Measurements from ENCODE around the gene CDC5L.

Gene CDC5L

GRCh38 chr6:44390158-44390683 lies 2.7 kb downstream of the CDC5L start:
- H3K27ac ChIP-seq (ENCODE audit: insufficient read depth, low read depth, low read length, poor library complexity, severe bottlenecking) = no peak overlapping the region
- peaks cover 11% of the 10 kb centered on the region for H3K4me1 ChIP-seq (ENCODE audit: control insufficient read depth, insufficient read depth, low read length)
- H3K4me3 ChIP-seq (ENCODE audit: insufficient read depth, low read depth, low read length) = no peak overlapping the region
- WGBS, 2 experiments = 94 to 100% methylated on average over 1 of the region's 1 CpG
- H3K27me3 ChIP-seq (ENCODE audit: control insufficient read depth, insufficient read depth, low read length, poor library complexity, severe bottlenecking) = no peaks in the 10 kb centered on the region
- H3K9me3 ChIP-seq (ENCODE audit: control insufficient read depth, low read length) = no peaks in the 10 kb centered on the region
- peaks cover 27% of the 10 kb centered on the region for H3K36me3 ChIP-seq (ENCODE audit: control insufficient read depth, insufficient read depth, low read length)

DNA sequence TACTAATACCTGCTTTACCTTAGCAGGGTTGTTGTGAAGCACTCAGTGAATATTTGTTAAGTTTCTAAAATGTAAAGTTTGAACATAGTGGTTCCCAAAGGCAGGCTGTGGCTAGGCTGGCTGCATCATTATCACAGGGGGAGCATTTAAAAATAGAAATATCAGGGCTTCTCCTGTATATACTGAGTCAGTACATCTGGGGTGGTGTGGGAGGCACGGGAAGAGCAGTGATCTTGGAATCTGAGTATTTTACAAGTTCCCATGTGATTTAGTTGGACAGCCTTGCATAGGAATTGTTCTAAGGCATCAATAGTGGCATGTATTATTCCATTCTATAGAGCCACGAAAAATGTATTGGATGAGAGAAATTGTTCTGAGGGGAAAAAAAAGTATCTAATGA lies 8.0 kb downstream of the CDC5L start:
- Histone ChIP-seq H3K4me1 (ENCODE audit: control insufficient read depth, insufficient read depth, low read length) (no peaks in the 10 kb centered on the region), H3K36me3 (ENCODE audit: control insufficient read depth, insufficient read depth, low read length) (peaks cover 60% of the 10 kb centered on the region), H3K27ac (ENCODE audit: insufficient read depth, low read depth, low read length, poor library complexity, severe bottlenecking) (no peak overlapping the region), H3K4me3 (ENCODE audit: insufficient read depth, low read depth, low read length) (no peak overlapping the region), H3K9me3 (ENCODE audit: control insufficient read depth, low read length) (no peaks in the 10 kb centered on the region), H3K27me3 (ENCODE audit: control insufficient read depth, insufficient read depth, low read length, poor library complexity, severe bottlenecking) (no peaks in the 10 kb centered on the region)
- 86 to 100% methylated on average over 2 of the region's 2 CpGs for WGBS, 2 experiments

DNA sequence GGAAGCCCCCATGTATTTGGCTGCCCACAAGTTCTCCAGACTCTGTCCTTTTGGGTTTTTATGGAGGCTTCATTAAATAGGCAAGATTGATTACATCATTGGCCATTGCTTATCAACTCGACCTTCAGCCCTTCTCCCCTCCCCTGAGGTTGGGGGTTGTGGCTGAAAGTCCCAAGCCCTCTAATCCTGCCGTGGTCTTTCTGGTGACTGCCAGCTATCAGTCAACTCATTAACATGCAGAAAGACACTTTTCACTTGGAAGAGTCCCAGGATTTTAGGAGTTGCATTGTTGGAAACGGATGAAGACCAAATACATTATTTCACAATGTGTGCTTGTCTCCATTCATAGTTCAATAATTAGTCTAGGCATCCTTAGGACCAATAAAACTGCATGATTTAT lies 9.5 kb downstream of the CDC5L start:
- H3K36me3 ChIP-seq (ENCODE audit: control insufficient read depth, insufficient read depth, low read length) = peaks cover 63% of the 10 kb centered on the region
- 93 to 95% methylated on average over 3 of the region's 3 CpGs for WGBS, 2 experiments
- H3K27ac ChIP-seq (ENCODE audit: insufficient read depth, low read depth, low read length, poor library complexity, severe bottlenecking) = no peak overlapping the region

DNA sequence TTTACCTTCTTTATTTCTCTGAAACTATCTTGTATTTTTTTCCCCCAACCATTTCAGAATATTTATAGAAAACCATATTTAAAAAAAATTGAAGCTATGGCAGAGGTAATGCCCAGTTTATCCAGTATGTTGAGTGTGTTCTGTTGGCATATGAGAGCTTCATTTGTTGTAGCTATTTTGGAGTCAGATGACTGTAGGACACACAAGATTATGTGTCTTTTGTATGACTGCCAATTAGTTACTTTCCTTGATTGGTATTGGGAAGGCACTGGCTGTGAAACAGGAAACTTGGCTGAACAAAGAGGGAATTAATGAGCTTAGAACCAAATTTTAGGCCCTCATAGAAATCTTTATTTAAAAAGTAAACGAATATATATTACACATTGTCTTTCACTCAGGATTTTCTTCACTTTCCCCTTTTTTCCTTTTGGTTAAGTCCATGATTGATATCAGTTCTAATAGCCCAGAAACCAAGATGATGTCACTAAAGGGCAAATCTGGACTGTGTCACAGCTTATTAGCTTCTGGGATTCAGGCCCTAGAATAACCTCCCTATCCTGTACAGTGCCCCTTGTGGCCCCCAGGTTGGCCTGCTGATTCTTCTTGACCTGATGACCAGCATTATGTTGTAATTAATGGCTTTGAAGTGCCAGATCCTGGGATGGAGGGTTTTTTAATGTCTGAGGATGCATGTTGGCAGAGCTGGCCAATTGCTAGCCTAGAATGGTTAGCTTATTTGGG lies 10.1 kb downstream of the CDC5L start:
- 90 to 100% methylated on average over 1 of the region's 1 CpG for WGBS, 2 experiments
- Histone ChIP-seq H3K4me3 (ENCODE audit: insufficient read depth, low read depth, low read length) (no peak overlapping the region), H3K9me3 (ENCODE audit: control insufficient read depth, low read length) (no peaks in the 10 kb centered on the region), H3K4me1 (ENCODE audit: control insufficient read depth, insufficient read depth, low read length) (no peaks in the 10 kb centered on the region), H3K36me3 (ENCODE audit: control insufficient read depth, insufficient read depth, low read length) (peaks cover 68% of the 10 kb centered on the region), H3K27me3 (ENCODE audit: control insufficient read depth, insufficient read depth, low read length, poor library complexity, severe bottlenecking) (no peaks in the 10 kb centered on the region), H3K27ac (ENCODE audit: insufficient read depth, low read depth, low read length, poor library complexity, severe bottlenecking) (no peak overlapping the region)

More for the DNA sequence above, 9.5 kb downstream of the CDC5L start:
- Histone ChIP-seq H3K4me3 (ENCODE audit: insufficient read depth, low read depth, low read length) (no peak overlapping the region), H3K27me3 (ENCODE audit: control insufficient read depth, insufficient read depth, low read length, poor library complexity, severe bottlenecking) (no peaks in the 10 kb centered on the region), H3K4me1 (ENCODE audit: control insufficient read depth, insufficient read depth, low read length) (no peaks in the 10 kb centered on the region), H3K9me3 (ENCODE audit: control insufficient read depth, low read length) (no peaks in the 10 kb centered on the region)

DNA sequence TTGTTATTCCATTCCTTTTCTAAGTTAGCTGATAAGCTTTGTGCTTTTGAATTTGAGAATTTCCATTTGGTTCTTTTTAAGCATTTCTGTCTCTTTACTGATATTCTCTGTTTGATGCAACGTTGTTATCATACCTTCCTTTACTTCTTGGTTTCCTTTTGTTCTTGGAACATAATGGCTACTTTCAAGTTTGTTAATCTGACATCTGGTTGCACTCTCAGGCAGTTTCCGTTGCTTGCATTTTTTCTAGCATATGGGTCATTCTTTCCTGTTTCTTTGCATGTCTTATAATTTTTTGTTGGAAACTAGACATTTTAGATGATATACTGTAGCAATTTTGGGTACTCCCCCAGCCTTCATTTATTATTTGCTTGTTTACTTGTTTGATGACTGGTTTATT lies 12.5 kb downstream of the CDC5L start:
- WGBS, 2 experiments = 90 to 95% methylated on average over 2 of the region's 2 CpGs
- Histone ChIP-seq H3K9me3 (ENCODE audit: control insufficient read depth, low read length) (no peaks in the 10 kb centered on the region), H3K27ac (ENCODE audit: insufficient read depth, low read depth, low read length, poor library complexity, severe bottlenecking) (no peak overlapping the region), H3K4me3 (ENCODE audit: insufficient read depth, low read depth, low read length) (no peak overlapping the region), H3K4me1 (ENCODE audit: control insufficient read depth, insufficient read depth, low read length) (no peaks in the 10 kb centered on the region), H3K27me3 (ENCODE audit: control insufficient read depth, insufficient read depth, low read length, poor library complexity, severe bottlenecking) (no peaks in the 10 kb centered on the region), H3K36me3 (ENCODE audit: control insufficient read depth, insufficient read depth, low read length) (peaks cover 65% of the 10 kb centered on the region)

- no peaks in the 10 kb centered on the region for H3K27me3 ChIP-seq (ENCODE audit: control insufficient read depth, insufficient read depth, low read length, poor library complexity, severe bottlenecking)
- 92 to 97% methylated on average over 2 of the region's 2 CpGs for WGBS, 2 experiments
- H3K27ac ChIP-seq (ENCODE audit: insufficient read depth, low read depth, low read length, poor library complexity, severe bottlenecking) = no peak overlapping the region
- H3K4me1 ChIP-seq (ENCODE audit: control insufficient read depth, insufficient read depth, low read length) = no peaks in the 10 kb centered on the region
- H3K4me3 ChIP-seq (ENCODE audit: insufficient read depth, low read depth, low read length) = no peak overlapping the region
- H3K9me3 ChIP-seq (ENCODE audit: control insufficient read depth, low read length) = no peaks in the 10 kb centered on the region
- peaks cover 59% of the 10 kb centered on the region for H3K36me3 ChIP-seq (ENCODE audit: control insufficient read depth, insufficient read depth, low read length)
These were observed 13.1 kb downstream of the CDC5L start for GRCh38 chr6:44400572-44400971.

DNA sequence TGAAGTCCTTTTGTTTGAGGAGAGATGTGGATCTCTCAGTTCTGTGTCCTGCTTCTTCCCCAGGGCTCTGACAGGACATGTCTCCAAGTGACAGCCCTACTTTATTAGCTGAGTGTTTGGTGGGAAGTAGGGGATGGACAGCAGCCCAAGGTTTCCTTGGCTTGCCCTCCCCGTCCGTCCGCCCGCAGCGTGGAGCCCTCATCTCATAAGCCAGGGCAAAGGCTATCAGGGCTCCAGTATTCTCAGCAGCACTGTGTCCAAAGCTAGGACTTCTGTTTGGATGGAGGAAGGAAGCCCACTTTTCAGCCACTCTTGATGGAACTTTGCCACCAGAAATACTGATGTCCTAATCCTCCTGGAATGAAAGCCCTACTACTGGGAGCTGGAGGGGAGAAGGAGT lies 13.6 kb downstream of the CDC5L start:
- no peak overlapping the region for H3K27ac ChIP-seq (ENCODE audit: insufficient read depth, low read depth, low read length, poor library complexity, severe bottlenecking)
- H3K4me3 ChIP-seq (ENCODE audit: insufficient read depth, low read depth, low read length) = no peak overlapping the region
- H3K9me3 ChIP-seq (ENCODE audit: control insufficient read depth, low read length) = no peaks in the 10 kb centered on the region
- H3K27me3 ChIP-seq (ENCODE audit: control insufficient read depth, insufficient read depth, low read length, poor library complexity, severe bottlenecking) = no peaks in the 10 kb centered on the region
- no peaks in the 10 kb centered on the region for H3K4me1 ChIP-seq (ENCODE audit: control insufficient read depth, insufficient read depth, low read length)
- 95 to 96% methylated on average over 5 of the region's 5 CpGs for WGBS, 2 experiments
- peaks cover 53% of the 10 kb centered on the region for H3K36me3 ChIP-seq (ENCODE audit: control insufficient read depth, insufficient read depth, low read length)

DNA sequence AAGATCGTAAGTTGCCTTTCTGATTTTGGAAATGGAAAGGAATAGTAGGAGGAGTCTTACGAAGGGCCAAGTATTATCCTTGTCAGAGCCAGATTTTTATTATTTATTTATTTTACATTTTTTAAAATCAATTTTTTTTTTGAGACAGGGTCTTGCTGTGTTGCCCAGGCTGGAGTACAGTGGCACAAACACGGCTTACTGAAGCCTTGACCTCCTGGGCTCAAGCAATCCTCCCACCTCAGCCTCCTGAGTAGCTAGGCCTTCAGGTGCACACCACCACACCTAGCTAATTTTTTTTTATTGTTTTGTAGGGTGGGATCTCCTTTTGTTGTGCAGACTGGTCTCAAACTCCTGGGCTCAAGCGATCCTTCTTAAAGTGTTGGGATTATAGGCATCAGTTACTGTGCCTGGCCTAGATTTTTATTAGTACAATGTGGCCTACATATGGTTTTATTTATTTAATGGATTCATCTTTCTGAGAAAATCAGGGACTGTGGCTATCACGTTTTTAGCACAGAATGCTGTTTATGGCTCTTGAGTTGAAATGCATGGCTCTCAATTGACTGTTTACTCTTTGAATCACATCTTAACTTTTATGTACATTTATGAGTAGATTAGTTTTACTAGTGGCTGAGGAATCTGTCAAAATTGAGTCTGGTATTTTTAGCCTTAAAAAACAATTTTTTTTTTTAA lies 16.7 kb downstream of the CDC5L start:
- Histone ChIP-seq H3K4me3 (ENCODE audit: insufficient read depth, low read depth, low read length) (no peak overlapping the region), H3K9me3 (ENCODE audit: control insufficient read depth, low read length) (no peaks in the 10 kb centered on the region), H3K36me3 (ENCODE audit: control insufficient read depth, insufficient read depth, low read length) (peaks cover 53% of the 10 kb centered on the region), H3K4me1 (ENCODE audit: control insufficient read depth, insufficient read depth, low read length) (no peaks in the 10 kb centered on the region), H3K27me3 (ENCODE audit: control insufficient read depth, insufficient read depth, low read length, poor library complexity, severe bottlenecking) (no peaks in the 10 kb centered on the region), H3K27ac (ENCODE audit: insufficient read depth, low read depth, low read length, poor library complexity, severe bottlenecking) (no peak overlapping the region)
- 95% methylated on average over 4 of the region's 5 CpGs for WGBS, 2 experiments

GRCh38 chr6:44404715-44405099 lies 17.2 kb downstream of the CDC5L start:
- H3K27ac ChIP-seq (ENCODE audit: insufficient read depth, low read depth, low read length, poor library complexity, severe bottlenecking) = no peak overlapping the region
- H3K9me3 ChIP-seq (ENCODE audit: control insufficient read depth, low read length) = no peaks in the 10 kb centered on the region
- H3K27me3 ChIP-seq (ENCODE audit: control insufficient read depth, insufficient read depth, low read length, poor library complexity, severe bottlenecking) = no peaks in the 10 kb centered on the region
- H3K4me1 ChIP-seq (ENCODE audit: control insufficient read depth, insufficient read depth, low read length) = no peaks in the 10 kb centered on the region
- H3K36me3 ChIP-seq (ENCODE audit: control insufficient read depth, insufficient read depth, low read length) = peaks cover 55% of the 10 kb centered on the region
- H3K4me3 ChIP-seq (ENCODE audit: insufficient read depth, low read depth, low read length) = no peak overlapping the region
- WGBS, 2 experiments = 88 to 100% methylated on average over 1 of the region's 1 CpG

- 98% methylated on average over 10 to 11 of the region's 11 CpGs for WGBS, 2 experiments
- Histone ChIP-seq H3K4me1 (ENCODE audit: control insufficient read depth, insufficient read depth, low read length) (no peaks in the 10 kb centered on the region), H3K27ac (ENCODE audit: insufficient read depth, low read depth, low read length, poor library complexity, severe bottlenecking) (no peak overlapping the region)
These were observed 20.6 kb downstream of the CDC5L start for GRCh38 chr6:44407951-44408670.

More at GRCh38 chr6:44407951-44408670, 20.6 kb downstream of the CDC5L start:
- Histone ChIP-seq H3K36me3 (ENCODE audit: control insufficient read depth, insufficient read depth, low read length) (peaks cover 38% of the 10 kb centered on the region), H3K9me3 (ENCODE audit: control insufficient read depth, low read length) (no peaks in the 10 kb centered on the region), H3K4me3 (ENCODE audit: insufficient read depth, low read depth, low read length) (no peak overlapping the region), H3K27me3 (ENCODE audit: control insufficient read depth, insufficient read depth, low read length, poor library complexity, severe bottlenecking) (no peaks in the 10 kb centered on the region)
